ENCODE measurements around the gene AWAT1.
"Not testable (repeated sequence)": the region's sequence is repeated elsewhere in the genome, so short reads cannot be mapped to it uniquely, and the experiment has no call there.

The AWAT1 gene

DNA sequence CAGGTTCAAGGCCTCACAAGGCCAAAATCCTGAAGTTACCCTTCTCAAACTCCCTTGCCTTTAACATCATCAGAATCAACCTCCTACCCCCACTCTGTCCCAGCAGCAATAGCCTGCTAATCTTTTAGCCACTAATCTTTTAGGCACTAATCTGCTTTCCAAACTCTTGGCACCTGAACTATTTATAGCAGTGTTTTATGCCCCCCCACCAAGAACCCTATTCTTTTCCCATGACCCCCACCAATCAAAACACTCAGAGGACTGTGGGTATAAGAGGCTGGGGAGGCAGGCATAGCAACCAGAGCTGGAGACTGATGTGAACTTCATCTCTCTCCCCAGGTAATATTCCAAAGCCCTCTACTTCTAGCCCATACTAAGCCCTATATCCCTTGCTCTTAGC, 33.6 kb downstream of the AWAT1 start, which contains the start of gene ARR3:
ARR3 (plus strand) TSS at position 301 of the 400 bp plus-strand sequence. CDS start 1,052 bp downstream, outside the sequence.
- Histone ChIP-seq H4K20me1 (ENCODE audit: control insufficient read depth, insufficient read depth, low read depth, low read length) (no peaks in the 10 kb centered on the region), H3K4me1 (ENCODE audit: control insufficient read depth, low read length) (no peaks in the 10 kb centered on the region), H3K9me2 (replicated peaks; ENCODE audit: control insufficient read depth, low read length) (no peaks in the 10 kb centered on the region), H3K9me3 (ENCODE audit: control insufficient read depth, insufficient read depth, low read length) (no peaks in the 10 kb centered on the region), H3F3A (ENCODE audit: control insufficient read depth, insufficient read depth) (no peaks in the 10 kb centered on the region), H3K27ac (ENCODE audit: low read depth, low read length) (no peak within 1 kb of the TSS), H3K36me3 (ENCODE audit: control insufficient read depth, low read length) (no peaks in the 10 kb centered on the region), H3K27me3 (ENCODE audit: control insufficient read depth, low read length) (no peaks in the 10 kb centered on the region; the same call in 1 of the 2 replicates), H3K4me2 (ENCODE audit: low read length) (no peak within 1 kb of the TSS), H3K4me3 (ENCODE audit: low read length) (no peak within 1 kb of the TSS), H3K79me2 (ENCODE audit: control insufficient read depth, low read length) (no peaks in the 10 kb centered on the region)
- TF ChIP-seq EZH2phosphoT487 (IDR thresholded peaks at IDR 0.05; ENCODE audit: borderline replicate concordance, low read length) = no peak
- TF ChIP-seq, protein P1, sequence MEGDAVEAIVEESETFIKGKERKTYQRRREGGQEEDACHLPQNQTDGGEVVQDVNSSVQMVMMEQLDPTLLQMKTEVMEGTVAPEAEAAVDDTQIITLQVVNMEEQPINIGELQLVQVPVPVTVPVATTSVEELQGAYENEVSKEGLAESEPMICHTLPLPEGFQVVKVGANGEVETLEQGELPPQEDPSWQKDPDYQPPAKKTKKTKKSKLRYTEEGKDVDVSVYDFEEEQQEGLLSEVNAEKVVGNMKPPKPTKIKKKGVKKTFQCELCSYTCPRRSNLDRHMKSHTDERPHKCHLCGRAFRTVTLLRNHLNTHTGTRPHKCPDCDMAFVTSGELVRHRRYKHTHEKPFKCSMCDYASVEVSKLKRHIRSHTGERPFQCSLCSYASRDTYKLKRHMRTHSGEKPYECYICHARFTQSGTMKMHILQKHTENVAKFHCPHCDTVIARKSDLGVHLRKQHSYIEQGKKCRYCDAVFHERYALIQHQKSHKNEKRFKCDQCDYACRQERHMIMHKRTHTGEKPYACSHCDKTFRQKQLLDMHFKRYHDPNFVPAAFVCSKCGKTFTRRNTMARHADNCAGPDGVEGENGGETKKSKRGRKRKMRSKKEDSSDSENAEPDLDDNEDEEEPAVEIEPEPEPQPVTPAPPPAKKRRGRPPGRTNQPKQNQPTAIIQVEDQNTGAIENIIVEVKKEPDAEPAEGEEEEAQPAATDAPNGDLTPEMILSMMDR (IDR thresholded peaks at IDR 0.05; ENCODE audit: low read depth, low read length, poor library complexity, severe bottlenecking) = no peak

GRCh38 chrX:70274029-70274428, 39.6 kb downstream of the AWAT1 start:
- not testable (repeated sequence) for H3K27me3 ChIP-seq (ENCODE audit: control insufficient read depth, low read length); H3F3A ChIP-seq (ENCODE audit: control insufficient read depth, insufficient read depth); H3K4me2 ChIP-seq (ENCODE audit: low read length); H3K9me2 ChIP-seq (replicated peaks; ENCODE audit: control insufficient read depth, low read length); H3K36me3 ChIP-seq (ENCODE audit: control insufficient read depth, low read length); H3K27ac ChIP-seq (ENCODE audit: low read depth, low read length); H3K9me3 ChIP-seq (ENCODE audit: control insufficient read depth, insufficient read depth, low read length); H3K4me3 ChIP-seq (ENCODE audit: low read length); H3K4me1 ChIP-seq (ENCODE audit: control insufficient read depth, low read length); H4K20me1 ChIP-seq (ENCODE audit: control insufficient read depth, insufficient read depth, low read depth, low read length); H3K79me2 ChIP-seq (ENCODE audit: control insufficient read depth, low read length)

DNA sequence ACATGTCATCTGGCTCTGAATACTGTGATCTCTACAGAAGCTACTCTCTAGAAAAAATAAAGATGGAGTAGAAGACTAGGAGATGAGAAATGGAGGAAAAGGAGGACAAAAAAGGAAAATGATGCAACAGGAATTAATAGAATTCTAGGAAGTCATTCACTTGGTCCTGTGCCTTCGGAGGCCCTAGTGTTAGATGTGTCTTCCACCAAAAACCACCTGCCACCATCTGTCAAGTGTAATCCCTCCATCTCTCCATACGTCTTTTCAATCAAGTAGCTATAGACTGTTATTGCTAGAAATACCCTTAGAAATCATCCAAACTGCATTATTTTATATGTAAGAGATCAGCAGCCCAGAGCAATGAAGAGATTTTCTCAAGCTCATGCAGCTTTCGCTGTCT, 44.6 kb downstream of the AWAT1 start:
- Histone ChIP-seq H3K27me3 (ENCODE audit: control insufficient read depth, low read length) (no peaks in the 10 kb centered on the region), H3K4me3 (ENCODE audit: low read length) (no peak overlapping the region), H3K4me2 (ENCODE audit: low read length) (no peak overlapping the region), H3K79me2 (ENCODE audit: control insufficient read depth, low read length) (no peaks in the 10 kb centered on the region), H3K27ac (ENCODE audit: low read depth, low read length) (no peak overlapping the region), H3F3A (ENCODE audit: control insufficient read depth, insufficient read depth) (no peaks in the 10 kb centered on the region), H3K9me3 (ENCODE audit: control insufficient read depth, insufficient read depth, low read length) (no peaks in the 10 kb centered on the region), H4K20me1 (ENCODE audit: control insufficient read depth, insufficient read depth, low read depth, low read length) (no peaks in the 10 kb centered on the region), H3K4me1 (ENCODE audit: control insufficient read depth, low read length) (no peaks in the 10 kb centered on the region), H3K36me3 (ENCODE audit: control insufficient read depth, low read length) (no peaks in the 10 kb centered on the region), H3K9me2 (replicated peaks; ENCODE audit: control insufficient read depth, low read length) (no peaks in the 10 kb centered on the region)
- no peak for TF ChIP-seq EZH2phosphoT487 (IDR thresholded peaks at IDR 0.05; ENCODE audit: borderline replicate concordance, low read length)
- TF ChIP-seq, protein P1 (IDR thresholded peaks at IDR 0.05; ENCODE audit: low read depth, low read length, poor library complexity, severe bottlenecking) = no peak

DNA sequence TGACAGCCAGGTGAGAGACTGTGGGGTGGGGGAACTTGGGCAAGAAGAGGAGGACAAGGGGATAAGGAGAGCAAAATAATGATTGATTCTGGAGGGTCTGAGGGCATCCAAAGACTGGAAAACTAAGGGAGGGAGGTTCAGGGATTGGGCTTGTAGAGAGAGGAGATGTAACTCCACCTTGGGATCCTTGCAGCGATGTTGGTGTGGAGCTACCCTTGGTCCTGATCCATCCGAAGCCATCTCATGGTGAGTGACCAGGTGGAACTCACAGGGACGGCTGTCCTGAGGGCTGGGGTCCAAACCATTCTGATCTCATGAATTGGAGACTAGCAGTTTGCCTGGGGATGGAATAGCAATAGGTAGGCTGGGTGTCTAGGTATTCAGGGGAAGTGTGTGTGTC, 46.1 kb downstream of the AWAT1 start:
- Histone ChIP-seq H3K9me3 (ENCODE audit: control insufficient read depth, insufficient read depth, low read length) (no peaks in the 10 kb centered on the region), H4K20me1 (ENCODE audit: control insufficient read depth, insufficient read depth, low read depth, low read length) (no peaks in the 10 kb centered on the region)
- TF ChIP-seq, protein P1 (IDR thresholded peaks at IDR 0.05; ENCODE audit: low read depth, low read length, poor library complexity, severe bottlenecking) = no peak
- no peak for TF ChIP-seq EZH2phosphoT487 (IDR thresholded peaks at IDR 0.05; ENCODE audit: borderline replicate concordance, low read length)

More for the DNA sequence above, 46.1 kb downstream of the AWAT1 start:
- no peaks in the 10 kb centered on the region for H3K27me3 ChIP-seq (ENCODE audit: control insufficient read depth, low read length)
- H3K27ac ChIP-seq (ENCODE audit: low read depth, low read length) = no peak overlapping the region
- no peak overlapping the region for H3K4me2 ChIP-seq (ENCODE audit: low read length)
- H3K79me2 ChIP-seq (ENCODE audit: control insufficient read depth, low read length) = no peaks in the 10 kb centered on the region
- H3K4me1 ChIP-seq (ENCODE audit: control insufficient read depth, low read length) = no peaks in the 10 kb centered on the region
- H3K9me2 ChIP-seq (replicated peaks; ENCODE audit: control insufficient read depth, low read length) = no peaks in the 10 kb centered on the region
- H3K36me3 ChIP-seq (ENCODE audit: control insufficient read depth, low read length) = no peaks in the 10 kb centered on the region
- H3F3A ChIP-seq (ENCODE audit: control insufficient read depth, insufficient read depth) = no peaks in the 10 kb centered on the region
- H3K4me3 ChIP-seq (ENCODE audit: low read length) = no peak overlapping the region
